Measurements from ENCODE around the gene NDE1.

- TF ChIP-seq POLR2AphosphoS5 (IDR thresholded peaks at IDR 0.05; ENCODE audit: borderline replicate concordance, low read depth, low read length) (no peak), EZH2 (IDR thresholded peaks at IDR 0.05) (no peak), FOXP2 (optimal IDR thresholded peaks at IDR 0.05; ENCODE audit: control extremely low read depth, extremely low read length, insufficient read depth) (no peak)
These were observed 5.6 kb upstream of the NDE1 start for GRCh38 chr16:15644267-15644961.

All from SK-N-MC (cell line).